WERI-Rb-1 (cell line): Measurements from ENCODE around the gene STAT3.
A peak's percentile ranks its signal among the peaks of the same experiment; 100 is the strongest.

Source experiments
- DNase-seq: peaks from one replicate; pipeline ENCODE4 v3.0.0-alpha.2; 2020
- H3K27ac ChIP-seq: fragments of 250-450 bp; sonication (Bioruptor Pico); 2 replicates; pipeline ENCODE4 v1.5.1; 2020; ENCODE audit warnings: mild to moderate bottlenecking, moderate library complexity
- H3K27me3 ChIP-seq: fragments of 250-450 bp; sonication (Bioruptor Pico); 2 replicates; pipeline ENCODE4 v1.5.1; 2021; ENCODE audit warnings: mild to moderate bottlenecking, low read depth, moderate library complexity; ENCODE audit not compliant: insufficient read depth, severe bottlenecking
- H3K36me3 ChIP-seq: fragments of 250-450 bp; sonication (Bioruptor Pico); 2 replicates; pipeline ENCODE4 v1.5.1; 2020; ENCODE audit warnings: mild to moderate bottlenecking, moderate library complexity
- H3K4me3 ChIP-seq: 2 replicates; pipeline ENCODE4 v1.5.1; 2011; ENCODE audit warnings: low read depth, mild to moderate bottlenecking, control low read depth, low read length
- H3K9me3 ChIP-seq: fragments of 250-450 bp; sonication (Bioruptor Pico); 2 replicates; pipeline ENCODE4 v1.5.1; 2021; ENCODE audit warnings: mild to moderate bottlenecking, moderate library complexity; ENCODE audit not compliant: severe bottlenecking
- TF ChIP-seq, protein P1 (sequence below): IDR thresholded peaks from 2 replicates; pipeline ENCODE4 v1.5.1; 2011; ENCODE audit warnings: low read depth, mild to moderate bottlenecking, control low read depth, inconsistent platforms, low read length

The STAT3 gene

DNA sequence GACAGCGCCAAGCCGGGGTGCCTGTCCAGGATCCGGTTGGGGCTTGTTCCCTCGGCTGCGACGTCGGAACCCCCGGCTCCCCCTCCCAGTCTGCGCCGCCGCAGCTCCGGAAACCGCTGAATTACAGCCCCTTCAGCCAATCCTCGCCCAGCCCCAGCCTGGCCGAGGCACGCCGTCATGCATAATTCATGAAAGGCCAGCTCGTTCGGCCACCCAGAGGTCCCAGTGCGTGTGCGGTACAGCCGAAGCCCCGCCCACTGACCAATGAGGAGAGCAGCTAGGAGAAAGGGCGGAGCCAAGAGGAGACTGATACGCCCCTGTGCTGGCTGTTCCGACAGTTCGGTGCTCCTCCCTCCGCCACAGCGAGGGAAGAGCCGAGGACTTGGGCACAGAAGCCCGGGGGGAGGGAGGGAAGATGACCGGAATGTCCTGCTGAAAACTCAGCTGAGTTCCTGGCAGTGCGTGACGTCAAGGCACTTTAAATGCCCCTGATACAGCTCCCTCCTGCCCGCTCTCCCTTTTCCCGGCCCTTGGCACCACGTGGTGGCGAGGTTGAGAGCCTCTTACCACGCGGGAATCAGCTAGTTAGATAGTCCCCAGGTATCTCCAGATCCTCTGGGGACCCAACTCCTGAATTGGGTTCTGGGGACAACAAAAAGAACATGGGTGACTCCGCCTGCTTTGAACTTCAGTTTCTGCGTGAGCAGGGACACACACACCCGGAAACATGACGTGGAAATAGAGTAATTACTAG, at the start of gene STAT3:
TSS of gene STAT3 (minus strand) at position 62 of the 754 bp plus-strand sequence. CDS start 39,926 bp downstream, outside the sequence.
- Histone ChIP-seq H3K36me3 (no peaks in the 10 kb centered on the region; the same call in 1 of the 2 replicates), H3K27ac (peak within 1 kb of the TSS; percentile 69), H3K27me3 (peaks cover 4% of the 10 kb centered on the region), H3K9me3 (no peaks in the 10 kb centered on the region), H3K4me3 (peak within 1 kb of the TSS; percentile 81)
- TF ChIP-seq, protein P1, sequence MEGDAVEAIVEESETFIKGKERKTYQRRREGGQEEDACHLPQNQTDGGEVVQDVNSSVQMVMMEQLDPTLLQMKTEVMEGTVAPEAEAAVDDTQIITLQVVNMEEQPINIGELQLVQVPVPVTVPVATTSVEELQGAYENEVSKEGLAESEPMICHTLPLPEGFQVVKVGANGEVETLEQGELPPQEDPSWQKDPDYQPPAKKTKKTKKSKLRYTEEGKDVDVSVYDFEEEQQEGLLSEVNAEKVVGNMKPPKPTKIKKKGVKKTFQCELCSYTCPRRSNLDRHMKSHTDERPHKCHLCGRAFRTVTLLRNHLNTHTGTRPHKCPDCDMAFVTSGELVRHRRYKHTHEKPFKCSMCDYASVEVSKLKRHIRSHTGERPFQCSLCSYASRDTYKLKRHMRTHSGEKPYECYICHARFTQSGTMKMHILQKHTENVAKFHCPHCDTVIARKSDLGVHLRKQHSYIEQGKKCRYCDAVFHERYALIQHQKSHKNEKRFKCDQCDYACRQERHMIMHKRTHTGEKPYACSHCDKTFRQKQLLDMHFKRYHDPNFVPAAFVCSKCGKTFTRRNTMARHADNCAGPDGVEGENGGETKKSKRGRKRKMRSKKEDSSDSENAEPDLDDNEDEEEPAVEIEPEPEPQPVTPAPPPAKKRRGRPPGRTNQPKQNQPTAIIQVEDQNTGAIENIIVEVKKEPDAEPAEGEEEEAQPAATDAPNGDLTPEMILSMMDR = no peak
- DNase-seq = peak; percentile 100

DNA sequence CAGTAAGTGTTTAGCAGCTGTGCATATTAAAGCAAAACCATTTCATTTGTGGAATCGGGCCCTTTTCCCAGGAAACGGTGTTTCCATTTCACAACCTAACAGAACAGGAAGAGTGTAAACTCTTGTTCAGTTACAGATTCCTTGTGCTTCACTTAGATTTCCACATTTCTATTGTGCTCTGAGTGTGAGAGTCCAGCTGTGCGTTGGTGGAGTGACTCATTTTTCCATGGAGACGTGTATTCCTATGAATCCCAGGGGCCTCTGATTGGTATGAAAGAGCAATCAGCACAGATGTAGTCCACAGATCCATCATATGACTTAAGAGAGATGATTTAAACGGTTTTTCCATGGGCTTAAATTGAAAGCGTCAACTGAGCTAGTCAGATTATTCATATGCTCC, 48.1 kb upstream of the STAT3 start:
- Histone ChIP-seq H3K36me3 (no peaks in the 10 kb centered on the region), H3K27me3 (no peaks in the 10 kb centered on the region), H3K27ac (no peak overlapping the region), H3K4me3 (no peak overlapping the region), H3K9me3 (no peaks in the 10 kb centered on the region)
- TF ChIP-seq, protein P1 = no peak
- DNase-seq = no peak

- no peaks in the 10 kb centered on the region for H3K27me3 ChIP-seq
- H3K4me3 ChIP-seq = no peak overlapping the region
- no peaks in the 10 kb centered on the region for H3K9me3 ChIP-seq
- TF ChIP-seq, protein P1 = no peak
- H3K27ac ChIP-seq = no peak overlapping the region
- no peak for DNase-seq
- H3K36me3 ChIP-seq = no peaks in the 10 kb centered on the region
Measured at GRCh38 chr17:42431758-42432161, 43.5 kb upstream of the STAT3 start.

DNA sequence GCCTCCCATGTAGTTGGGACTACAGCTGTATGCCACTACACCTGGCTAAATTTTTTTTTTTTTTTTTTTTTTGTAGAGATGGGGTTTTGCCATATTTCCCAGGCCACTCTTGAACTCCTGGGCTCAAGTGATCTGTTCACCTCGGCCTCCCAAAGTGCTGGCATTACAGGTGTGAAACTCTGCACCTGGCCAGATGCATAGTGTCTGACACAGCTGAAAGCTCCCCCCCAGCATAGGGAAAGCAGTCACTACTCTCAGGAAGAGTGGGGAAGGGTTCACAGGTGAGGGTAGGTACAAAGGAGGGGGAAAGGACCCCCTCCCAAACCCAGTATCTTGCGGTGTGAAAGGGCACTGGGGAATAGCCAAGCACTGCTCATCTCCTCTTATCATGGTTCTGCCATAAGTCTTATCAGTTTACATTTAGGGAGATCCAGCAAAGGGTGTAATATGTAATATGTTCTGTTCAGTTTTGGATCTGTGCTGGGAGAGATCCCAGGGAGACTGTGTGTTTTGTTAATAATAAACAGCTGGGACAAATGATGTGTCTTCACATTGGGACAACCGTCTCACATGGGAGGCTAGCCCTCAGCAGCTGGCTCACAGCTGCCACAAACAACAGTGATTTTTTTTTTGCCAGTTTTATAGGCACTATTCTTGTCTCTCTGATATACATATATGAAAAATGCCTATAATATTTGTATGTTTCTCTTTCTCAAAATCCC, 41.6 kb upstream of the STAT3 start:
- Histone ChIP-seq H3K27me3 (no peaks in the 10 kb centered on the region), H3K9me3 (no peaks in the 10 kb centered on the region), H3K27ac (no peak overlapping the region), H3K4me3 (no peak overlapping the region), H3K36me3 (no peaks in the 10 kb centered on the region)
- DNase-seq = no peak
- TF ChIP-seq, protein P1 = no peak

DNA sequence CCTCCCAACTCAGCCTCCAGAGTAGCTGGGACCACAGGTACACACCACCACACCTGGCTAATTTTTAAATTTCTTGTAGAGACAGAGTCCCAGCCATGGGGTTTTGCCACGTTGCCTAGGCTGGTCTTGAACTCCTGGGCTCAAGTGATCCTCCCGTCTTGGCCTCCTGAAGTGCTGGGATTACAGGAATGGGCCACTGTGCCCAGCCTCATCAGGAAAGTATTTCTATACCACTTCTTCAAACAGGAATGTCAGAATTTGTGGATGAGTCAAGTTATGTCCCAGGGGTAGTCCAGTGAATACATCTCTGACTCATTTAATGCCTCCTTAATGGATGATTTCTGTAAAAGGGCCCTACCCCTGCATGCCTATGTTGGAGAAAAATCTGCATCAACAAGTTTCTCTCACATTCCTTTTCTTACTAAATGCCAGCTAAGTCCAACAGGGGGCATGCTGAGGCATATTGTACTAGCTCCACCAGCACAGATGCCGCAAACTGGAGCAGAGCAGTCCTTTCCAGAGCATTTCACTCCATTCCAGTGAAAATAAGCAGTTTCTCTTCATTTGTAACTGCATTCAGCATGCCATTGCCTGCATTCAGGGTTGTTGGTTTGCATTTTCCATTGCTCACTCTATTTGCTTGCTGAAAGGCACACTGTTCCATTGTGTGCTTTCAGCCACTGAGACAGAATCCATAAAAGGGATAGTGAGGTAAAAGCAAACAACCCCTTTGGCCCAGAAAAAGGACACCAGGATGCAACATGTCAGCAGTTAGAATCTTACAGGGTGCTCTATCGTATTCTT, 40.1 kb upstream of the STAT3 start:
- no peak overlapping the region for H3K4me3 ChIP-seq
- TF ChIP-seq, protein P1 = peak; percentile 84
- H3K27ac ChIP-seq = no peak overlapping the region
- H3K9me3 ChIP-seq = no peaks in the 10 kb centered on the region
- H3K36me3 ChIP-seq = no peaks in the 10 kb centered on the region
- H3K27me3 ChIP-seq = no peaks in the 10 kb centered on the region
- peak; percentile 64 for DNase-seq
